Transverse colon (tissue), 4 donors: ENCODE measurements around the gene ZNF554. TPM values are rescaled to one million over a fixed set of nuclear protein-coding genes. Genes with fewer than 3 reads are reported as not detected.

Experiments
- DNase-seq: peaks from one replicate; pipeline ENCODE4 v3.0.0-alpha.2; 2019
- H3K27ac ChIP-seq, 4 donors: fragments of 200-600 bp; sonication (generic); 2 replicates each; pipeline ENCODE4 v1.5.1; 2016 to 2018; ENCODE audit warnings: inconsistent platforms in 4 of 4
- H3K27me3 ChIP-seq: fragments of 200-600 bp; sonication (generic); 2 replicates; pipeline ENCODE4 v1.5.1; 2017; ENCODE audit warnings: inconsistent platforms
- H3K36me3 ChIP-seq, 4 donors: fragments of 200-600 bp; sonication (generic); 2 replicates each; pipeline ENCODE4 v1.5.1; 2017 to 2019; ENCODE audit warnings: inconsistent platforms in 4 of 4
- H3K4me1 ChIP-seq, 4 donors: fragments of 200-600 bp; sonication (generic); 2 replicates each; pipeline ENCODE4 v1.5.1; 2017 to 2020; ENCODE audit warnings: inconsistent platforms in 4 of 4
- H3K4me3 ChIP-seq, 4 donors: fragments of 200-600 bp; sonication (generic); 1 replicate in 1 of 4; 2 replicates in 3 of 4; pipeline versions ENCODE4 v1.5.1 to v1.6.1; 2017 to 2019; ENCODE audit warnings: inconsistent platforms in 4 of 4
- H3K9me3 ChIP-seq, 2 donors: fragments of 200-600 bp; sonication (generic); 2 replicates each; pipeline ENCODE4 v1.5.1; 2017 to 2019; ENCODE audit warnings: inconsistent platforms in 2 of 2
- EP300 ChIP-seq: sonication (generic); formaldehyde crosslinking; IDR thresholded peaks from one replicate; pipeline ENCODE4 v1.6.1; 2017; ENCODE audit warnings: antibody characterized with exemption, low read depth
- POLR2A ChIP-seq: fragments of 450-650 bp; IDR thresholded peaks from one replicate; pipeline ENCODE4 v1.6.1; 2016; ENCODE audit warnings: antibody characterized with exemption, mild to moderate bottlenecking, moderate library complexity
- POLR2AphosphoS5 ChIP-seq, 3 donors: sonication (generic); formaldehyde crosslinking; IDR thresholded peaks; one replicate each; pipeline ENCODE4 v1.6.1; 2016; ENCODE audit warnings: antibody characterized with exemption in 3 of 3
- WGBS, 2 donors: methylation state at CpG; one replicate each; pipeline ENCODE4 v1.1.5; 2018; ENCODE audit warnings: low coverage in 1 of 2; 5-methylcytosine and 5-hydroxymethylcytosine counted together
- in situ Hi-C, 4 donors: fragments of 200-750 bp; cut with MboI; loops; one replicate each; pipeline versions ENCODE4 v1.15.0 to v1.15.1; 2017; ENCODE audit warnings: low sequenced_read_pairs in 3 of 4, low pct_ligation_motif_present in 1 of 4, low pct_unique_long_range_greater_than_20kb in 1 of 4
- intact Hi-C: fragments of 100-400 bp; cut with DNase I; formaldehyde crosslinking; loops from one replicate; pipeline ENCODE4 v1.15.1; 2023; ENCODE audit warnings: low total_unique reads
- total RNA-seq, 4 donors: library from RNA; depleted of rRNA; stranded (reverse); fragments of >200 nt; gene quantifications; one replicate each; pipeline ENCODE4 v1.1.0, GENCODE V29; 2016
- TF ChIP-seq, protein P1 (sequence below), 5 experiments: fragments of 200-600 bp in 3 of 5; fragments of 450-650 bp in 2 of 5; sonication (generic) in 3 of 5; IDR thresholded peaks; 1 replicate in 2 of 5; 2 replicates in 3 of 5; pipeline ENCODE4 v1.5.1; 2016 to 2017; ENCODE audit warnings: antibody characterized with exemption in 5 of 5, inconsistent platforms in 3 of 5, mild to moderate bottlenecking in 2 of 5, moderate library complexity in 1 of 5

The ZNF554 gene
- total RNA-seq, 4 donors from 2014 or later: 0.75 to 10.2 (median 4.9) TPM

GRCh38 chr19:2848616-2849015, 28.9 kb downstream of the ZNF554 start:
- Histone ChIP-seq H3K4me1 (no peaks in the 10 kb centered on the region), H3K4me3 (no peak overlapping the region), H3K27ac (peak overlapping the region in 1 of 4 donors; percentile 17), H3K36me3 (peaks cover 0 to 35% (median 21%) of the 10 kb centered on the region in 4 donors), H3K27me3 (no peaks in the 10 kb centered on the region), H3K9me3 (peaks cover 40 to 43% of the 10 kb centered on the region in 2 donors)
- no peak for DNase-seq
- 76% methylated on average over 4 of the region's 4 CpGs; no CpG with 5 or more reads in 1 of the 2 donors for WGBS, 2 donors
- TF ChIP-seq POLR2AphosphoS5 (IDR thresholded peaks at IDR 0.05): peak in 1 of 3 donors; percentile 49
- no peak for TF ChIP-seq EP300
- intact Hi-C loops: no loop called here
- in situ Hi-C loops: no loop called here

GRCh38 chr19:2850256-2850925, 30.7 kb downstream of the ZNF554 start:
- Histone ChIP-seq H3K27me3 (no peaks in the 10 kb centered on the region), H3K4me1 (no peaks in the 10 kb centered on the region), H3K27ac (no peak overlapping the region), H3K9me3 (peaks cover 58 to 60% of the 10 kb centered on the region in 2 donors), H3K4me3 (no peak overlapping the region), H3K36me3 (peaks cover 0 to 53% (median 22%) of the 10 kb centered on the region in 4 donors)
- intact Hi-C loops (no loop called here), in situ Hi-C loops (no loop called here)
- TF ChIP-seq, protein P1, sequence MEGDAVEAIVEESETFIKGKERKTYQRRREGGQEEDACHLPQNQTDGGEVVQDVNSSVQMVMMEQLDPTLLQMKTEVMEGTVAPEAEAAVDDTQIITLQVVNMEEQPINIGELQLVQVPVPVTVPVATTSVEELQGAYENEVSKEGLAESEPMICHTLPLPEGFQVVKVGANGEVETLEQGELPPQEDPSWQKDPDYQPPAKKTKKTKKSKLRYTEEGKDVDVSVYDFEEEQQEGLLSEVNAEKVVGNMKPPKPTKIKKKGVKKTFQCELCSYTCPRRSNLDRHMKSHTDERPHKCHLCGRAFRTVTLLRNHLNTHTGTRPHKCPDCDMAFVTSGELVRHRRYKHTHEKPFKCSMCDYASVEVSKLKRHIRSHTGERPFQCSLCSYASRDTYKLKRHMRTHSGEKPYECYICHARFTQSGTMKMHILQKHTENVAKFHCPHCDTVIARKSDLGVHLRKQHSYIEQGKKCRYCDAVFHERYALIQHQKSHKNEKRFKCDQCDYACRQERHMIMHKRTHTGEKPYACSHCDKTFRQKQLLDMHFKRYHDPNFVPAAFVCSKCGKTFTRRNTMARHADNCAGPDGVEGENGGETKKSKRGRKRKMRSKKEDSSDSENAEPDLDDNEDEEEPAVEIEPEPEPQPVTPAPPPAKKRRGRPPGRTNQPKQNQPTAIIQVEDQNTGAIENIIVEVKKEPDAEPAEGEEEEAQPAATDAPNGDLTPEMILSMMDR (IDR thresholded peaks at IDR 0.05): no peak
- TF ChIP-seq EP300 (no peak), POLR2A (no peak), POLR2AphosphoS5 (IDR thresholded peaks at IDR 0.05) (no peak)
- DNase-seq: no peak
- 87 to 94% methylated on average over 3 of the region's 3 CpGs for WGBS, 2 donors

GRCh38 chr19:2852598-2852997, 32.9 kb downstream of the ZNF554 start:
- peaks cover 70 to 71% of the 10 kb centered on the region in 2 donors for H3K9me3 ChIP-seq
- in situ Hi-C loops: no loop called here
- 95 to 96% methylated on average over 8 to 10 of the region's 10 CpGs for WGBS, 2 donors

DNA sequence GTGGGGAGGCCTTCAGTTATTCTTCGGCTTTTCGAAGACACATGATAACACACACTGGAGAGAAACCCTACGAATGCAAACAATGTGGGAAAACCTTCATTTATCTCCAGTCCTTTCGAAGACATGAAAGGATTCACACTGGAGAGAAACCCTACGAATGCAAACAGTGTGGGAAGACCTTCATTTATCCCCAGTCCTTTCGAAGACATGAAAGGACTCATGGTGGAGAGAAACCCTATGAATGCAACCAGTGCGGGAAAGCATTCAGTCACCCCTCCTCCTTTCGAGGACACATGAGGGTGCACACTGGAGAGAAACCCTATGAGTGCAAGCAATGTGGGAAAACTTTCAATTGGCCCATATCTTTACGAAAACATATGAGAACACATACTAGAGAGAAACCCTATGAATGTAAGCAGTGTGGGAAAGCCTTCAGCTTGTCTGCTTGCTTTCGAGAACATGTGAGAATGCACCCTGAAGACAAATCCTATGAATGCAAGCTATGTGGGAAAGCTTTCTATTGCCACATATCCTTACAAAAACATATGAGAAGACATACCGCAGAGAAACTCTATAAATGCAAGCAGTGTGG, 33.4 kb downstream of the ZNF554 start:
- in situ Hi-C loops (no loop called here), intact Hi-C loops (no loop called here)
- no peak for DNase-seq
- H3K36me3 ChIP-seq: peaks cover 0 to 59% (median 22%) of the 10 kb centered on the region in 4 donors
- H3K27me3 ChIP-seq: no peaks in the 10 kb centered on the region
- peaks cover 70 to 76% of the 10 kb centered on the region in 2 donors for H3K9me3 ChIP-seq
- WGBS, 2 donors: 95 to 96% methylated on average over 11 of the region's 11 CpGs
- no peak overlapping the region for H3K4me3 ChIP-seq
- H3K27ac ChIP-seq: no peak overlapping the region
- no peak for TF ChIP-seq POLR2AphosphoS5 (IDR thresholded peaks at IDR 0.05)
- TF ChIP-seq EP300: no peak
- no peak for TF ChIP-seq POLR2A
- TF ChIP-seq, protein P1 (IDR thresholded peaks at IDR 0.05): no peak
- H3K4me1 ChIP-seq: no peaks in the 10 kb centered on the region

More at GRCh38 chr19:2852598-2852997, 32.9 kb downstream of the ZNF554 start:
- intact Hi-C loops: no loop called here
- peaks cover 0 to 59% (median 22%) of the 10 kb centered on the region in 4 donors for H3K36me3 ChIP-seq
- TF ChIP-seq POLR2A (no peak), EP300 (no peak), POLR2AphosphoS5 (IDR thresholded peaks at IDR 0.05) (no peak)
- TF ChIP-seq, protein P1 (IDR thresholded peaks at IDR 0.05): no peak
- H3K27ac ChIP-seq: no peak overlapping the region
- no peak overlapping the region for H3K4me3 ChIP-seq
- no peaks in the 10 kb centered on the region for H3K4me1 ChIP-seq
- no peaks in the 10 kb centered on the region for H3K27me3 ChIP-seq
- DNase-seq: no peak
